GM18907 (cell line): Measurements from ENCODE around the gene FAXDC2.
"Not testable (repeated sequence)": the region's sequence is repeated elsewhere in the genome, so short reads cannot be mapped to it uniquely, and the experiment has no call there.

Experiments
- ATAC-seq: cut with Tn5 transposase; IDR thresholded peaks from one replicate; pipeline ENCODE4 v1.9.1; 2021; ENCODE audit warnings: mild to moderate bottlenecking, moderate library complexity; ENCODE audit not compliant: unreplicated experiment

Gene FAXDC2

DNA sequence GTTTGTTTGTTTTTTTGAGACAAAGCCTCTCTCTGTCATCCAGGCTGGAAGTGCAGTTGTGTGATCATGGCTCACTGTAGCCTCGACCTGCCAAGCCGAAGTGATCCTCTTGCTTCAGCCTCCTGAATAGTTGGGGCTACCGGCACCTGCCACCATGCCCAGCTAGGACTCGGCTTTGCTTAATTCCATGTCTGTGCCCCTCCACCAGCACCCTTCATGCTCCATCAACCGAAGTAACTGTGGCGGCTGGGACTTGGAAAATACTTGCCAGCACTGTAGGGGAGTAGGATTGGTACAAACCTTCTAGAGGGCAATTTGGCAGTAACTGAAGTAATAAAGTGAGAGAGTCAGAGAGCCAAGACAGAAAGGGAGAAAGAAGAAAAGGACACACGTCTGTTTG is 19.0 kb downstream of the FAXDC2 start:
- no peak for ATAC-seq

DNA sequence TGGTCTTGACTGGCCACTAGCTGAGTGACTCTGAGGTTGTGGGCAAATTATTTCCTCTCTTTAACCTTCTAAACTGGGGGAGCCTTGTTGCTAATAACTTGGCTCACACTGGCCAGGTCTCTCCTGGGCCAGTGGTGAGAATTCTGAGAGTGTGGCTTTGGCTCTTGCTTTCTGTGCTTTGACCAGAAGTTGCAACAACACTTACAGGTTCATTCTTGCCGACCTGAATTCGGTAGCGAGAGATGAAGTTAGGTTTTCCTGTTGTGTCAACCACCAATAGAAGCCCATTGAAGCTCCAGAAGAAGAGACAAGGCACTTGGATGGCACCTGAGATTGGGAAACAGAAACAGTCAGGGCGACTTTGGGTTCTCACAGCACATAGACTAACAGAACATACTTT is 19.8 kb downstream of the FAXDC2 start:
- no peak for ATAC-seq

DNA sequence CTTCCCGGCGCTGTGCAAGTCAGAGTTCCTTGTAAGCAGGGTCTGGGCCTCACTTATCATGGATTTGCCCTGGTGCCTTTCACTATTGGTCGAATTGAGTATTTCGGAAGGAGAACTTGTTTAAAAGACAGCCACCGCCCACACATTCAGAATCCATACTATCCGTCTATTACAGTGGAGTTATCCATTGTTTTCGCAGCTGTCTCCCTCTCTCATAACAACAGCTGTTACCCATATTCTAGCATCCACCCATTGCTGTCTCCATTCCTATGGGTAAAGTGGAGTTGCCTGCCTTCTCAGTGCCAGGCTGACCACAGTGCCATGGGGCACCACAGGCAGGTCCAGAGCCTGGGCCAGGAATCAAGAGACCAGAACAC is 20.2 kb downstream of the FAXDC2 start:
- ATAC-seq, result no peak

DNA sequence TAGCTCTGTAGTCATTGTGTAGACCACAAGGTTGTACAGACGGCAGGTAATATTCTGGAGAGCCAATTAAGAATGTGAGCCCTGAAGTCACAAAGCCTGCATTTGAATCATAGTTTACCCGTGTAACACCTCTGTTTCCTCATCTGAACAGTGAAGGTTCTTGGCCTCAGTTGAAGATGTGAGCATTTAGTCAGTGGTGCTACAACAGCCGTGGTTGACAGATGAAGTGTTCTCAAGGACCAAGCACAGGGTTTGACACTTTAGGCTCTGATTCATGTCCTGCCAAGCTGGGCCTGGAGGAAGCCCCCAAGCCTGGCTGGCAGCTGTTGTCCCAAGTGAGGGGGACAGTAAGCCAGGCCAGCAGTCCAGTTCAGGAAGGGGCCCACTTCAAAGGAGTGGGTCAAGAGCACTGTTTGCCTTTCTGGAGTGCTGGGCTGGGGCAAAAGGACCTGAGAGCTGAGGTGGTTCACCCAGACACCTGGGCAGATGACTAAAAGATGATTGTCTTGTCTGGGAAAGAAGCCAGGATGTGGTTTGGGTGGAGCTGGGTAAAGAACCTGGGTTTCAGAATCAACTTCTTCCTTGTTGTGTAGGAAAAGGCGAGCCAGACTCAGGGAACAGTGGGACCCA is 20.7 kb downstream of the FAXDC2 start:
- no peak for ATAC-seq

DNA sequence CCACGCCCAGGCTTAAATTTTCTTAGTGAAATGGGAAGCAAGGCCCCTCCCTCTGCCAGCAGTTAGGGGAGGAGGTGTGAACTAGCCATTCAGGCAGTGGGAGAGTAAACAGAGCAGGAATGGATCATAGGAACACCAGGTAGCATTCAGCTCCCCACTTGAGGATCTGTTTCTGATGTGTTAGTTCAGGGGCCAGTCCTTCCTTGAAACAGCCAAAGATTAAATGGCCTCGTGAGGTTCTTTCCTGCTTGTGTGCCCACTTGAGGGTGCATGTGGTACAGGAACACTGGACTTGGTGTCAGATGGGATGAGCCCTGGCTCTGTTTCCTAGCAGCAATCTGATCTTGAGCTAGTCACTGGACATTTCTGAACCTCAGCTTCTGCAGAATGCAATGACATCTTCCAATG is 21.2 kb downstream of the FAXDC2 start:
- no peak for ATAC-seq

DNA sequence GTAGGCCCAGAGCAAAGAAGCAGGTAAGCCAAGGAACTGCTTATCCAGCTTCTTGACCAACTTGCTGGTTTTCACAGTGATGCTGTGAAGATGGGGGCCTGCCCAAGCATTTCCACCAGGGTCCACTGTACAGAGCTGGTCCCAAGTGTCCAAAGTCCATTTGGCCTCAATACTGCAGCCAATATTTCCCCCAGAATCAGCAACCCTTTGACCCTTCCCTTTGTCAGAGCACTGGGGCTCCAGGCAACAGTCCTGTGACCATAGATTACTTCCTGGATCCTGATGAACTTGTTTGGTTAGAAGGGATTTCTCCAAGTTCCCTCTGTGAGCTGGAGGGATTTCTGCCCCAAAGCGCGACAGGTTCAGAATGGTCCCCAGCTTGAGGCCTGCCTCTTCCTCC is 26.3 kb downstream of the FAXDC2 start:
- no peak for ATAC-seq

DNA sequence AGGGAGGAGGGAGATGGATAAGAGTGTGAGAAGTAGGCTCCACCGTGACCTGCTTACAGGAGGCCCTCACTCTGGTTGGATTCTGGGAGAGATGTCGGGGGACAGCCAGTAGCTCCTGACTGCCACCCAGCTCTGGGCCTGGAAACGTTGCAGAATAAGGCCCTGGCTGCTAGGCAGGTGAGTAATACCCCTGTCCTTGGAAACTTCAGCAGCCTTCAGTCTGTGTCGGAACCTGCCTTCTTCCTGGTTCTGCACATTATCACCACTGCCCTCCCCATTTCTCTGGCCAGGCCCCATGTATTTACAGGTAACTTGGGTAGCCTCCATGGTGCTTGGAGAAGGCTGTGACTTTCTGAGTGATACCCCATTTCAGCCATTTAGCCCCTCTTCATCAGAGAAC is 26.8 kb downstream of the FAXDC2 start:
- no peak for ATAC-seq

DNA sequence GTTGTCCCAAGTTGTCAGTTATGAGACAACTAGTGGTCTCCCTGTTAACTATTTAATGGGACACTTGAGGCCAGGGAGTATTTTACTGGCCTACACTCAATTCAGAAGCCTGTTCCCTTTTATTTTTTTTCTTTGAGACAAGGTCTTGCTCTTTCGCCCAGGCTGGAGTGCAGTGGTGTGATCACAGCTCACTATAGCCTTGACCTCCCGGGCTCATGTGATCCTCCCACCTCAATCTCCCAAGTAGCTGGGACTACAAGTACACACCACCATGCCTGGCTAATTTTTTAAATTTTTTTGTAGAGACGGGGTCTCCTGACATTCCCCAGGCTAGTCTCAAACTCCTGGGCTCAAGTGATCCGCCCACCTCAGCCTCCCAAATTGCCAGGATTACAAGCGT is 27.5 kb downstream of the FAXDC2 start:
- not testable (repeated sequence) for ATAC-seq

DNA sequence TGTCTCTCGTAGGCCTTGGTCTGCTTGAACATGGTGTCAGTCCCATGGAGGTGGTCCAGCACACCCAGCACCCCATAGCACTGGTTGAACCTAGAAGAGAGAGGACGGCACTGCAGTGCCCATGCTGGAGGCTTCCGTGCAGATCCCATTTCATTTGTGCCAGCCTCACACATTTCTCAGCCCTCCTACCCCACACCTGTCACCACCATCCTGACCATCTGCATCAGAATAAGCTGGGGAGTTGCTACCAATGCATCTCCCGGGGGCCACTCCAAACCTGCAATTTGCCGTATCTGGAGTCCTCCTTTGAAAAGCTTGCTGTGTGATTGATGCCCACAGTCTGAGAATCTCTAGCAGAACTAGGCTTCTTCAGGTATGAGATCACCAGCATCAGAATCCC is 30.0 kb downstream of the FAXDC2 start:
- ATAC-seq, result no peak

DNA sequence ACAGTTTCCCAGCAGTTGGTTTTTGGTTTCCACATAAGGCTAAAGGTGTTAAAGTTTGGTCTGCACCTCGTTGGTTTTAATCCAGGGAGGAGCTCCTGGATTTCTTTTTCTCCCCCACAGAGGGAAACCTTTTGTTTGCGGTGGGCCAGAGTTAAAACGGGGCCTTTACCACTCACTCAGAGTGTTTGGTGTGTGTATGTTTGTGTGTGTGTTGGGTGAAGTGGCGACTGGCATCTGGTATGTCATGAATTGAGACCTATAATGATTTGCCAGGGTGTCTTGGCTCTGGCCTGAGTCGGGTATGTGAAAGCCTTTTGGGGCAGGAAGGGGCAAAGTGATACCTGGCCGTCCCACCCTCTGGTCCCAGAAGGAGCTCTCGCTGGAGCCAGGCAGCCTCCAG is 30.9 kb downstream of the FAXDC2 start:
- ATAC-seq, result no peak

DNA sequence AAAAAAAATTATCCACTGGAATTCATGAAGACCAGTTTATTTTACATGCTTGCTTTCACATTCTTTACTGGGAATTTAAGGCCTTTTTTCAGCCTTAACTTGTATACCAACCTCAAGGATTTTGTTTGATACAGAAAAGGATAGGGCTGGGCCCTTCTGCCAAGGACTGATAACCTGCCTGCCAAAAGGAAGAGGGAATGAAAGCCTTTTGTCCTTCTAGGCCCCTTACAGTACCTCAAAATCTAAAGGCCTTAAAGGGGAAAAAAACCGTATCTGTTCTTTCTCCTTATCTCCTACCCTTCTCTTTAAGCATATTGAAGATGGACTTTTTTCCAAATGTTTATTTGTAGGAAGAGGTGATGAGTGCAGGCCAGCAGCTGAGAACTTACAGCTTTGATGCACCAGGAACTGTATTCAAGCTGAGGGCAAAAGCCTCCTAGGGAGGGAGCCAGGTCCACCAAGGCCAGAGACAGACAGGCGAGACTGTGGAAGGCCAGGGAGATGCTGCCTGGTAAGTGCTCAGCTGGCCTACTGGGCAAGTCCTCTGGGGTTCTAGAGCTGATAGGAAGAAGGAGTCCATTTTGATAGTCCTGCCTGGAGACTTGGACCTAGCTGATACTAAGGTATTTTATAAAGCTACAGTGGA is 31.8 kb downstream of the FAXDC2 start:
- no peak for ATAC-seq

DNA sequence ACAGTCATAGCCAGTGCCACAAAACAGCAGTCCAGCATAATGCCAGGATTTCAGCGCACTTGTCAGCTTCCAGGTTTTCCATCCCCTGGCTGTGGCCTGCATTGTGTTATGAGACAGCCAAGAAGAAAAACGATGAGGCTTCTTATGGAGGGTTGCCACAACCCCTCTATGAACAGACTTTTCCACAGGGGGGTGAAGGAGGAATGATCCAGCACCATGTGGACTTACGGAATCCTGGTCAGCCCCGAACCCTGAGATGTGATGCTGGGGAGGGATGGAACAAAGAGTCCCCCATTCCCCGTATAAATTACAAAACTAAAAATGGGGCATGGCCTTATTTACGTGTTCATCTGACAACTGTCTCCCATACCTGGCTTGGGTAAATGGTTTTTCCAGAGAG is 32.6 kb downstream of the FAXDC2 start:
- ATAC-seq, result no peak

DNA sequence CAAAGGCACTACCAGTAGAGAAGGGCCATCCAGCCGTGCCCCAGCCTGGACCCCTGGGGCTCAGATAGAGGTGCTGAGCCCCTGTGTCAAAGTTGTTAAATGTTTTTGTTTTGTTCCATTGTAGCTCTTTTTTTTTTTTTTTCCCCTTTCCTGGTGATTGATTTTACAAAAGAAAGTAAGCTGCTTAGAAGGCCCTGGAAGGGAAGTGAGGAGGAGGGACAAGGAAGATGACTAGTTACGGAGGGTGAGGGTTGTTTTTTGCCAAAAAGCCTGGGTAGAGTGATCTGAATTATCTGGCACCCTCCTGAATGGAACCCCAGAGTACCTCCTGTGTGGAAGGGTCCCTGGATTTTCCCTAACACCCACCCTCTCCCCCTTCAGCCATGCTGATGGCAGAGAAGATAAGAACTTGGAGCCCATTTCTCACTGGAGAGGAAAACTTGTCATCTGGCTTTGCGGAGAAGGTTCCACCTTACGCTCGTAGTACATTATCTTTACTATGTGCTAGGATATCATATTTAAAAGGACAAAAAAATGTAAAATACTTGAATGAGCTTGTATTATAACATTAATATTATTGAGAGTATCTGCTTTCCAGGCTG is 33.4 kb downstream of the FAXDC2 start:
- ATAC-seq, result no peak

DNA sequence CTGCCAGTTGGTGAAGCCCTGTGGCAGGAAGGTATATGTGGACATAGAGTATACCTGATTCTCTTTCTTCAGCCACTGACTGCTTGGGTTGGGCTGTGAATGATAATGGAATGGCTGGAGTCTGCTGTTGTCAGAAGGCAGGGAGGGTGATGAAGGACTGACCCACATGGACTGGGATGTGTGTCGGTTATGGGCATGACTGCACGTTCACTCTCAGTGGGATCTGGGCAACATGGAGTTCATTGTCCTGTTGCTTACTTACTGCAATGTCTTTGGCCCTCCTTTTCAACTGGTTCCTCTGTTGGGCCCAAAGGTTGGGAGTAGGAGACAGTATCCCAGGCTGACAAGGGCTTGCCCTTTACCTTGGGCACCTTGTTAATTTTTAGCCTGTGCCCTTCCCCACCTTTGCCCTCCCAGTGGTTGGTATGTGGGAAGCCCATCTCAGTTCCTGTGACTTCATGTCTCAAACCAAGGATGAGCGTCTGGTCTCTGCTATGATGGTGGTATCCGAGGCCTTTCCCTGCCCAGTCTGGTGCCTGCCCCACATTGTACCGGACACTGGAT is 34.6 kb downstream of the FAXDC2 start:
- no peak for ATAC-seq

DNA sequence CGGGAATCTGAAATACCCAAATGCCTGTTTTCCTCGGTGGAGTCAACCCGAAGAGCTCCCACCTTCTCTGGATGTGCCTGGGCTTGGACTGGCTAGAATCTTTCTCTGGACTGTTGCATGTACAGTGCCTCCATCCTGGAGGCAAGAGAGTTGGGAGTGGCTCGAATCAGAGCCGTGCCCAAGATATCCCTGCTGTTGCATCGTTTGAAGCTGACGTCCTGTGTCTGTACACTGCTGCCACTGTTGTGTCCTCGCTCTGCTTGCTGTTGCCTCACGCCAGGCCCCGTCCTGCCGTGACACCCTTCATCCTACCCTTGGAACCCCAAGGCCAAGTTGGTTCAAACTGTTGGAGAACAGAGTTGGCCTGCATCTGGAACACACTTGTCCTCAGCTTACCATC is 35.4 kb downstream of the FAXDC2 start:
- no peak for ATAC-seq

DNA sequence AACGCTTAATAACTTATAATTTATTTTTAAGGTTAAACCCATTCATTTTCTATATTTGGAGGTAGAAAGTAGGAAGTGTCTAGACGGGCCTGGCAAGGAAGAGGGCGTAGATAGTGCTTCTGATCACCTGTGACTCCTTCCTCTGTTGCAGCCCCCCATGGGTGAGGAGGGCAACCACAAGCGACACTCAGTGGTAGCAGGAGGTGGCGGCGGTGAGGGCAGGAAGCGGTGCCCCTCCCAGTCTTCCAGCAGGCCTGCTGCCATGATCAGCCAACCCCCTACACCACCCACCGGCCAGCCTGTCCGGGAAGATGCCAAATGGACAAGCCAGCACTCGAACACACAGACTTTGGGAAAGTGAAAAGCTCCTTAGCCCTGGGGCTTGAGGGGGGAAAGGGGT is 36.7 kb downstream of the FAXDC2 start:
- ATAC-seq, result no peak

DNA sequence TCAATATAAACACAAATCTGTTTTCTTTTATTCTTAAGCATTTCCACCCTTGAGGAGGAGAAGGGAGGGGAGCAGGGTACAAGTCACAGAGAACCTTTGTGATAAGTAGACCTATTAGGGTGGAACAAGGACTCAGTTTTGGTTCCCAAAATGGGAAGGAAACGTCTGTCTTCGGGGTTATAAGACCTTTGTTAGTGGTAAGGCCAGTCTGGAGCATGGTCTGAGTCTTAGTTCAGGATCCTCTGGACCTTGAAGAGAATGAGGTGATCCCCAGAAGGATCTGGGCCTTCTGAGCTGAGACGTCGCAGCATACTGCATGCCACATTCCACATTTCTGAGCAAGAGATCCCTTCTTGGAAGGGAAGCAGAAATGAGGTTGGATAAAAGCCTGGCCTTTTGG is 37.2 kb downstream of the FAXDC2 start:
- ATAC-seq, result no peak

DNA sequence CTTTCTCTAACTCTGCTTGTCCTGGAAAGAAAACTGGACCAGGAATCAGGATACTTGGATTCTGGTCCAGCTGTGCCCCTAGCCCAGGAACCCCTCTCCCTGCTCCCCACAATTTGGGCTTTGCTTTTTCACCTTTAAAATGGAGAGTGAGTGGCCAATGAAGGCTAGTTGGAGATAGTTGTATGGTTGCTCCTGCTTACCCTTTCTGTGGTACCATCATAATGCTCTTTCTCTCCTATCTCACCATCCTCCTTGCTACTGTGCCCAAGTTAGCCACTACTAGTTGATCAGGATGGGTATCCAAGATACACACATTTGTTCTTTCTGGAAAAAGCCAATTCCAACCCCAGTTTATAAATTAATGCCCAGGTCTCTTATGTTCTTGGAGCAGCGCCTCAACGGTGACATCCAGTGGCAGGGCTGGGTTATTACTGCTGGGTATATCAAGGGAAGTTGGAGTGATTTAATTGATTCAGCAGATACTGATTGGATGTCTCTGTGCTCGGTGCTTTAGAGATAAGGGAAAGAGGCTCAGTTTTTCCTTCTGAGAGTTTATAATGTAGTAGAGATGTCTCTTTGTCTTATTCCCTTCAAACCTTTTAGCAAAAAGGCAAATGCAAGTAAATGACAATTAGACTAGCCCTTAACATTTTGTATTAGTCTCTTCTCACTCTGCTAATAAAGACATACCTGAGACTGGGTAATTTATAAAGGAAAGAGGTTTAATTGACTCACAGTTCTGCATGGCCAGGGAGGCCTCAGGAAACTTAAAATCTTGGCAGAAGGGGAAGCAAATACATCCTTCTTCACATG is 38.5 kb downstream of the FAXDC2 start:
- ATAC-seq, result peak; percentile 63

DNA sequence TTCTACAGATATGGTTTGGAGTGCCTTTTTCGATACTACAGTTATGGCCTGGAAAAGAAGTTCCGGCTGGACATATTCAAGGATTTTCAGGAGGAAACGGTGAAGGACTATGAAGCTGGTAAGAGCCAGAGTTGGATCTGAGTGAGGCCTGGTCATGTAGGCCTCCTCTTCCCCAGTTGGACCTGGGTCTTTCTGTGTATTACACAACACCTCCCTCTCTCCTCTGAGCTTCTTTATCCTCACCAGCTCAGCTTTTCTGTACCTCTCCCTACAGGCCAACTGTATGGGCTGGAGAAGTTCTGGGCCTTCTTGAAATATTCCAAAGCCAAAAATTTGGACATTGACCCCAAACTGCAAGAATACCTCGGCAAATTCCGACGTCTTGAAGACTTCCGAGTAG is 39.2 kb downstream of the FAXDC2 start:
- no peak for ATAC-seq

DNA sequence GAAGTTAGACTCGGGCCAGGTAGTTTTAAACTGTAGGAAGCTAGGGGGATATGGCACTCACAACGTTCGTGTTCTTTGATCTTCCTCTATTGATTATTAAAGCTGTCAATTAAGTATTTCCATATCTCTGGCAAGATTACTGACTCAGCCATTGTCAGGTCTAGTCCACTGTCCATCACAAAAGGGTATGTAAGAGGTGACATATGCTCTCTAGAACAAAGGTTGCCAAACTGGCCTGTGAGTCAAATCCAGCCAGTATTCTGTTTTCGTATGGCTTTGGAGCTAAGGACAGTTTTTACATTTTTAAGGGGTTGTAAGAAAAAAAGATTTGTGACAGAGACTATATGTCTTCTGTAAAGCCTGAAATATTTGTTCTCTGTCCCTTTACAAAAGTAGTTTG is 44.2 kb downstream of the FAXDC2 start:
- no peak for ATAC-seq

DNA sequence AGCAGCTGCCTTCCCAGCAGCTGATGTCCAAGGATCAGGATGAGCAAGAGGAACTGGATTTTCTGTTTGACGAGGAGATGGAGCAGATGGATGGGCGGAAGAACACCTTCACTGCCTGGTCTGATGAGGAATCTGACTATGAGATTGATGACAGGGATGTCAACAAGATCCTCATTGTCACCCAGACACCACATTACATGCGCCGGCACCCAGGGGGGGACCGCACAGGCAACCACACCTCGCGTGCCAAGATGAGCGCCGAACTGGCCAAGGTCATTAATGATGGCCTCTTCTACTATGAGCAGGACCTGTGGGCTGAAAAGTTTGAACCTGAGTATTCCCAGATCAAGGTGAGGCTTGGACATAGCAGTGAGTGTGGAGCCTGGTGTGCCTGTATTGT is 48.4 kb downstream of the FAXDC2 start:
- no peak for ATAC-seq

DNA sequence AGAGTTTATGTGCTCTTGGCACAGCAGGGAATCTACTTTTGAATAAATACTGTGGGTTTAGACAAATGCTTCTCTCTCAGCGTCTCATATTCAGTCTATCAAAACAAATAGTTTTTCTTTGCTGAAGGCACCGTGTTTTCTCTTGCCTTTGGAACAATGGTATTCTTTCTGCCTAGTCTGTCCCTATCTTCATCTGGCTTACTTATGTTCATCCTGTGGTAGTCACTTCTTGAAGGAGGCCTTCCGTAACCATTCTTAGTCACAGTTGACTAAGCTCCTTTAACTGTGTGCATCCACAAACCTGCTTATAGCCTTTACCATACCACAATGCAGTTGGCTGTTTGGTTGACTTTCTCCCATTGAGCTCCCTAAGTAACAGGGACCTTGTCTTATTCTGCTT is 49.3 kb downstream of the FAXDC2 start:
- ATAC-seq, result no peak
